Sigmoid colon (tissue), 4 donors: ENCODE measurements around the gene LONP1.

Experiments
- EP300 ChIP-seq, 4 donors: sonication (generic); formaldehyde crosslinking; IDR thresholded peaks; one replicate each; pipeline ENCODE4 v1.6.1; 2017; ENCODE audit warnings: antibody characterized with exemption in 4 of 4
- POLR2A ChIP-seq, 2 donors: fragments of 450-650 bp; IDR thresholded peaks; one replicate each; pipeline ENCODE4 v1.6.1; 2016; ENCODE audit warnings: antibody characterized with exemption in 2 of 2, mild to moderate bottlenecking in 2 of 2, moderate library complexity in 2 of 2
- POLR2AphosphoS5 ChIP-seq, 4 donors: sonication (generic); formaldehyde crosslinking; IDR thresholded peaks; one replicate each; pipeline ENCODE4 v1.6.1; 2017; ENCODE audit warnings: antibody characterized with exemption in 4 of 4
- TF ChIP-seq, protein P1 (sequence below), 4 experiments: fragments of 450-650 bp in 3 of 4; fragments of 200-600 bp in 1 of 4; IDR thresholded peaks; one replicate each; pipeline ENCODE4 v1.5.1; 2016 to 2019; ENCODE audit warnings: antibody characterized with exemption in 4 of 4, mild to moderate bottlenecking in 3 of 4, moderate library complexity in 2 of 4

DNA sequence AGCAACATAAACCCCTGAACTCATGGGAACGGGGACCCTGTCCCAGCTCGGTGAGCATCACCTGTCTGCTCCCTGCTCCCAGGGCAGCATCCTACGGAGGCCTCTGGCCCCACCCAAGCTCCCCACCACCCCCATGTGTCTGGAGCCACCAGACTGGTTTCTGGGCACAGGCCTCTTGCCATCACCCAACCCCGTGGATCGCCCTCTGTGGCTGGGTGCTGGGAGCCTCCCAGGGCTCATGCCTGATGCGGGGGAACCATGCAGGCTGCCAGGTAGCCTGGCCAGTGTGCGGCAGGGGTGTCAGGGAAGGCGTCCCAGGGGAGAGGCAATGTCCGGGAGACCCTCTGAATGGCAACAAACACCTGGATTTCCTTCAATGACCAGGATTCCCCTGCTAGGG lies 42.4 kb downstream of the LONP1 start:
- TF ChIP-seq, protein P1, sequence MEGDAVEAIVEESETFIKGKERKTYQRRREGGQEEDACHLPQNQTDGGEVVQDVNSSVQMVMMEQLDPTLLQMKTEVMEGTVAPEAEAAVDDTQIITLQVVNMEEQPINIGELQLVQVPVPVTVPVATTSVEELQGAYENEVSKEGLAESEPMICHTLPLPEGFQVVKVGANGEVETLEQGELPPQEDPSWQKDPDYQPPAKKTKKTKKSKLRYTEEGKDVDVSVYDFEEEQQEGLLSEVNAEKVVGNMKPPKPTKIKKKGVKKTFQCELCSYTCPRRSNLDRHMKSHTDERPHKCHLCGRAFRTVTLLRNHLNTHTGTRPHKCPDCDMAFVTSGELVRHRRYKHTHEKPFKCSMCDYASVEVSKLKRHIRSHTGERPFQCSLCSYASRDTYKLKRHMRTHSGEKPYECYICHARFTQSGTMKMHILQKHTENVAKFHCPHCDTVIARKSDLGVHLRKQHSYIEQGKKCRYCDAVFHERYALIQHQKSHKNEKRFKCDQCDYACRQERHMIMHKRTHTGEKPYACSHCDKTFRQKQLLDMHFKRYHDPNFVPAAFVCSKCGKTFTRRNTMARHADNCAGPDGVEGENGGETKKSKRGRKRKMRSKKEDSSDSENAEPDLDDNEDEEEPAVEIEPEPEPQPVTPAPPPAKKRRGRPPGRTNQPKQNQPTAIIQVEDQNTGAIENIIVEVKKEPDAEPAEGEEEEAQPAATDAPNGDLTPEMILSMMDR (IDR thresholded peaks at IDR 0.05) = no peak
- TF ChIP-seq EP300 (IDR thresholded peaks at IDR 0.05) = no peak
- TF ChIP-seq POLR2AphosphoS5 (IDR thresholded peaks at IDR 0.05) = no peak
- TF ChIP-seq POLR2A (IDR thresholded peaks at IDR 0.05) = no peak
